ENCODE results near the gene USP7.

Gene USP7

DNA sequence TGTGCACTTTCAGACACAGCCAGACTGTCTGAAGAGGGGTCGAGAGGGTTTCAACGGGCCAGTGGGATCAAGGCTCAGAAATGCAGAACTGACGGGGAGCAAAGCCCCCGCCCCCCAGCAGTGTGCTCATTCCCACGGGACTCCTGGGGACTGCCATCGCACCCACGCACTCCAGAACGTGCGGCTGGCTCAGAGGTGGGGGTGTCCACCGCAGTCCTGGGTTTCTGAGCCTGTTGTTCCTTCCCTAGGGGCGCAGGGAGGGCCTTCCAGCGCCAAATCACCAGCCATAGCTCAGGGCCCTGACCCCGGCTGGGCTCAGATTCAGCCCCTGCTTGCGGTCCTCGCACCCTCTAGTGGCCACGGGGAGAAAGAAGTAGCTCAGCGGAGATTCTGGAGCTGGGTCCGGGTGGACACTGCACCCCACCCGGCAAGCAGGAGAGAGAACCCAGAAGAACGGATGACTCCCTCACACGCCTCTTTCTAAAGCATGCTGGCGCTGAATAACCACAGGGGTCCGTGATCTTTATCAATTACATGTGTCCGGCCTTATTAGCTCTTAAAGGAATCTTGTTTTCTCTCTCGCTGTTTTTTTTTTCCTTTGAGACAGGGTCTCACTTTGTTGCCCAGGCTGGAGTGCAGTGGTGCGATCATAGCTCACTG lies 45.0 kb upstream of the USP7 start:
- Histone ChIP-seq H3K79me2 (ENCODE audit: control insufficient read depth, low read length) (no peaks in the 10 kb centered on the region), H3F3A (ENCODE audit: control insufficient read depth, insufficient read depth) (no peaks in the 10 kb centered on the region), H3K4me3 (ENCODE audit: low read length) (0 out of 2 replicates have a peak overlapping the region, but pooled peaks have one; percentile 1), H3K4me1 (ENCODE audit: control insufficient read depth, low read length) (peaks cover 8% of the 10 kb centered on the region), H3K9me3 (ENCODE audit: control insufficient read depth, insufficient read depth, low read length) (peaks cover 4% of the 10 kb centered on the region; the same call in 1 of the 2 replicates), H3K36me3 (ENCODE audit: control insufficient read depth, low read length) (no peaks in the 10 kb centered on the region), H3K9me2 (replicated peaks; ENCODE audit: control insufficient read depth, low read length) (no peaks in the 10 kb centered on the region), H3K27me3 (ENCODE audit: control insufficient read depth, low read length) (peaks cover 13% of the 10 kb centered on the region; the same call in 1 of the 2 replicates), H3K27ac (ENCODE audit: low read depth, low read length) (no peak overlapping the region), H4K20me1 (ENCODE audit: control insufficient read depth, insufficient read depth, low read depth, low read length) (no peaks in the 10 kb centered on the region), H3K4me2 (ENCODE audit: low read length) (peak overlapping the region; percentile 40)
- no peak for TF ChIP-seq EZH2phosphoT487 (IDR thresholded peaks at IDR 0.05; ENCODE audit: borderline replicate concordance, low read length)
- TF ChIP-seq, protein P1, sequence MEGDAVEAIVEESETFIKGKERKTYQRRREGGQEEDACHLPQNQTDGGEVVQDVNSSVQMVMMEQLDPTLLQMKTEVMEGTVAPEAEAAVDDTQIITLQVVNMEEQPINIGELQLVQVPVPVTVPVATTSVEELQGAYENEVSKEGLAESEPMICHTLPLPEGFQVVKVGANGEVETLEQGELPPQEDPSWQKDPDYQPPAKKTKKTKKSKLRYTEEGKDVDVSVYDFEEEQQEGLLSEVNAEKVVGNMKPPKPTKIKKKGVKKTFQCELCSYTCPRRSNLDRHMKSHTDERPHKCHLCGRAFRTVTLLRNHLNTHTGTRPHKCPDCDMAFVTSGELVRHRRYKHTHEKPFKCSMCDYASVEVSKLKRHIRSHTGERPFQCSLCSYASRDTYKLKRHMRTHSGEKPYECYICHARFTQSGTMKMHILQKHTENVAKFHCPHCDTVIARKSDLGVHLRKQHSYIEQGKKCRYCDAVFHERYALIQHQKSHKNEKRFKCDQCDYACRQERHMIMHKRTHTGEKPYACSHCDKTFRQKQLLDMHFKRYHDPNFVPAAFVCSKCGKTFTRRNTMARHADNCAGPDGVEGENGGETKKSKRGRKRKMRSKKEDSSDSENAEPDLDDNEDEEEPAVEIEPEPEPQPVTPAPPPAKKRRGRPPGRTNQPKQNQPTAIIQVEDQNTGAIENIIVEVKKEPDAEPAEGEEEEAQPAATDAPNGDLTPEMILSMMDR (IDR thresholded peaks at IDR 0.05; ENCODE audit: low read depth, low read length, poor library complexity, severe bottlenecking), result peak; percentile 87

DNA sequence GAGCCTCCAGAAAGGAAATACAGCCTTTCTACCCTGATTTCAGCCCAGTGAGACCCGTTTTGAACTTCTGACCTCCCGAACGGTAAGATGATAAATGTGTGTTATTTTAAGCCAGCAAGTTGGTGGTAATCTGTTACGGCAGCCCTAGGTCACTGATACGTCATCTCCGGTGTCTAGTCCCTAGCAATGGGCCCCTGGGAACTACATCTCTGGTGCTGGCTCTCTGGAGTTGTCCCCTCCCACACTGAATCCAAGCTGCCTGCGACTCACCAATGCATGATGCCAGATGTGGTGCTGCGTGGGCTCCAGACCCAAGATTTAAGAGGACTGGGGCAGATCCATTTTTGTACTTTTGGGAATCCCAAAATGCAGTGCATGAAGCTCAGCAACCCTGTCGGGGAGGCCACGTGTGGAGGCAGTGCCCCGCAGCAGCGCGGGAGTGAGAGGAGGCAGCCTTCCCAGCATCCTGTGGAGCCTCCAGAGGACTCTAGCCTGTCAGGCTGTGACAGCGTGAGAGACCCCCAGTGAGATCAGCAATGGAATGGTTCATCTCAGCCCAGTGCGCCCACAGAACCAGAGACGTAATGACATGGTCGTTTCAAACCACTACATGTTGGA lies 43.6 kb upstream of the USP7 start:
- Histone ChIP-seq H3K27me3 (ENCODE audit: control insufficient read depth, low read length) (peaks cover 13% of the 10 kb centered on the region; the same call in 1 of the 2 replicates), H3K79me2 (ENCODE audit: control insufficient read depth, low read length) (no peaks in the 10 kb centered on the region), H3K4me1 (ENCODE audit: control insufficient read depth, low read length) (peaks cover 8% of the 10 kb centered on the region), H3F3A (ENCODE audit: control insufficient read depth, insufficient read depth) (no peaks in the 10 kb centered on the region), H3K4me3 (ENCODE audit: low read length) (no peak overlapping the region), H3K9me3 (ENCODE audit: control insufficient read depth, insufficient read depth, low read length) (no peaks in the 10 kb centered on the region), H3K27ac (ENCODE audit: low read depth, low read length) (no peak overlapping the region), H3K9me2 (replicated peaks; ENCODE audit: control insufficient read depth, low read length) (no peaks in the 10 kb centered on the region), H3K36me3 (ENCODE audit: control insufficient read depth, low read length) (no peaks in the 10 kb centered on the region), H3K4me2 (ENCODE audit: low read length) (no peak overlapping the region), H4K20me1 (ENCODE audit: control insufficient read depth, insufficient read depth, low read depth, low read length) (no peaks in the 10 kb centered on the region)
- TF ChIP-seq, protein P1 (IDR thresholded peaks at IDR 0.05; ENCODE audit: low read depth, low read length, poor library complexity, severe bottlenecking), result no peak
- no peak for TF ChIP-seq EZH2phosphoT487 (IDR thresholded peaks at IDR 0.05; ENCODE audit: borderline replicate concordance, low read length)

GRCh38 chr16:9004183-9004582 lies 40.5 kb upstream of the USP7 start:
- Histone ChIP-seq H3K27me3 (ENCODE audit: control insufficient read depth, low read length) (peaks cover 13% of the 10 kb centered on the region; the same call in 1 of the 2 replicates), H3K4me2 (ENCODE audit: low read length) (no peak overlapping the region), H4K20me1 (ENCODE audit: control insufficient read depth, insufficient read depth, low read depth, low read length) (no peaks in the 10 kb centered on the region), H3K4me3 (ENCODE audit: low read length) (no peak overlapping the region), H3K27ac (ENCODE audit: low read depth, low read length) (no peak overlapping the region), H3F3A (ENCODE audit: control insufficient read depth, insufficient read depth) (no peaks in the 10 kb centered on the region), H3K9me3 (ENCODE audit: control insufficient read depth, insufficient read depth, low read length) (no peaks in the 10 kb centered on the region), H3K36me3 (ENCODE audit: control insufficient read depth, low read length) (no peaks in the 10 kb centered on the region), H3K79me2 (ENCODE audit: control insufficient read depth, low read length) (no peaks in the 10 kb centered on the region), H3K9me2 (replicated peaks; ENCODE audit: control insufficient read depth, low read length) (no peaks in the 10 kb centered on the region), H3K4me1 (ENCODE audit: control insufficient read depth, low read length) (peaks cover 8% of the 10 kb centered on the region)
- TF ChIP-seq, protein P1 (IDR thresholded peaks at IDR 0.05; ENCODE audit: low read depth, low read length, poor library complexity, severe bottlenecking), result no peak
- no peak for TF ChIP-seq EZH2phosphoT487 (IDR thresholded peaks at IDR 0.05; ENCODE audit: borderline replicate concordance, low read length)
